ENCODE data around the gene IL9. TPM values are rescaled to one million over a fixed set of nuclear protein-coding genes. Genes with fewer than 3 reads are reported as not detected.

IL9 gene
- total RNA-seq, result not detected in 2 replicates

GRCh38 chr5:135895474-135896006 lies at the start of gene IL9:
IL9 (minus strand) TSS chr5:135895841; CDS start chr5:135895816, 25 bp downstream.

Other genes with a start within 250 kb of the IL9 start
- gene SLC25A48, start 61.2 kb downstream of the IL9 start, total RNA-seq, result not detected in 2 replicates
- not detected in 2 replicates for gene LECT2, start 59.1 kb upstream of the IL9 start, total RNA-seq
- gene TGFBI, start 133.1 kb upstream of the IL9 start, total RNA-seq, result 606 and 842 TPM in 2 replicates
- 31.1 and 44.3 TPM in 2 replicates for gene SMAD5, start 237.0 kb upstream of the IL9 start, total RNA-seq